Measurements from ENCODE around the gene CBX6.

CBX6 gene

DNA sequence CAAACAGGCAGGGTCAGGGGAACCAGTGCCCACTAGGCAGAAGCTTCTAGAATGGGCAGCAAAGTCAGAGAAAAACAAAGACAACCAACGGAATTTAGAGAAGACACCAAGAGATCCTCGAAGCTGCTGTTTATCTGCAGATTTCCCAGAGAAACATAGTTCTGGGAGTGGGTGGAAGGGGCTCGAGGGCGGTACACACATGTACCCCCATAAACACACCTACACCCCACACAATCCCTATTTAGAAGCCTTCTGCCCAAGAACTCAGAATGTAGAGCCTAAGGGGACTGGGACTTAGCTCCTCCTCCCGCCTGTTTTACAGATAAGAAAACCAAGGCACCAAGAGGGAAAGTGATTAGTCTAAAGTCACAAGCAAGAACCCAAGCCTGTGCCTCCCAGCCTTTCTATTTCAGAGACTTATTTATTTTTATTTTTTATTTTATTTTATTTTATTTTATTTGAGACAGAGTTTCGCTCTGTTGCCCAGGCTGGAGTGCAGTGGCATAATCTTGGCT, 34.5 kb downstream of the CBX6 start:
- no peak for DNase-seq

DNA sequence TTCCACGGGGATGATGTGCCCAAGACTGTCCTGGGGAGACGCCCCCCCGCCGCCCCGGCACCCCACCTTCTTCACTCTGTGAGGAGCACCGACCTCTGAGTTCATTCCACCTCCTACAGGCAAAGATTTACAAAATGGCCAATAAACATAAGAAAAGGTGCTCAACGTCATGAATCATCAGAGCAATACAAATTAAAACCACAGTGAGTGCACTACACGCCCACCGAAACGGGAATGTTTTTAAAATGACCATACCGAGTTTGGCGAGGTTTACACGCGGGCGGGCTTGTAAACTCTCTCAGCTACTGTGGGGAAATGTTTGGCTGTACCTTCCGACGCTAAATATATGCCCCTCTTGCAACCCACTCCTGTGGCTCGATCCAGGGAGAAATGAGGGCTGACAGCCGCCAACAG, 36.1 kb downstream of the CBX6 start:
- DNase-seq, result no peak

GRCh38 chr22:38834991-38835390, 37.0 kb downstream of the CBX6 start:
- DNase-seq, result no peak

- DNase-seq, result no peak
Measured at GRCh38 chr22:38834215-38834953, 37.6 kb downstream of the CBX6 start.

GRCh38 chr22:38833061-38833460, 39.0 kb downstream of the CBX6 start:
- no peak for DNase-seq

- peak; percentile 92 for DNase-seq
Measured at GRCh38 chr22:38832005-38832978, 39.7 kb downstream of the CBX6 start.

GRCh38 chr22:38831166-38831945, 40.7 kb downstream of the CBX6 start:
- DNase-seq, result peak; percentile 18

DNA sequence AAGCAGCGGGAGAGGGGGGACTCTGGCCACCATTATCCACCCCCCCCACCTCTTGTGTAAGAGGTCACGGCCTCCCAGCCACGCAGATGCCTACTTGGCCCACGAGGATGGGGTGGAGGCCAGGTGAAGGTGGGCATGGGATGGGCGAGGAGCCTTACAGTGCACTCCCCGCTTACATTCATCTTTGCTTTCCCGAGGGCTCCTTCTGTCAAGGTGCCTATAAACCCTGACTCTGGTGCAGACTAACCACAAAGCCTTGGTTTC, 41.2 kb downstream of the CBX6 start:
- no peak for DNase-seq

DNA sequence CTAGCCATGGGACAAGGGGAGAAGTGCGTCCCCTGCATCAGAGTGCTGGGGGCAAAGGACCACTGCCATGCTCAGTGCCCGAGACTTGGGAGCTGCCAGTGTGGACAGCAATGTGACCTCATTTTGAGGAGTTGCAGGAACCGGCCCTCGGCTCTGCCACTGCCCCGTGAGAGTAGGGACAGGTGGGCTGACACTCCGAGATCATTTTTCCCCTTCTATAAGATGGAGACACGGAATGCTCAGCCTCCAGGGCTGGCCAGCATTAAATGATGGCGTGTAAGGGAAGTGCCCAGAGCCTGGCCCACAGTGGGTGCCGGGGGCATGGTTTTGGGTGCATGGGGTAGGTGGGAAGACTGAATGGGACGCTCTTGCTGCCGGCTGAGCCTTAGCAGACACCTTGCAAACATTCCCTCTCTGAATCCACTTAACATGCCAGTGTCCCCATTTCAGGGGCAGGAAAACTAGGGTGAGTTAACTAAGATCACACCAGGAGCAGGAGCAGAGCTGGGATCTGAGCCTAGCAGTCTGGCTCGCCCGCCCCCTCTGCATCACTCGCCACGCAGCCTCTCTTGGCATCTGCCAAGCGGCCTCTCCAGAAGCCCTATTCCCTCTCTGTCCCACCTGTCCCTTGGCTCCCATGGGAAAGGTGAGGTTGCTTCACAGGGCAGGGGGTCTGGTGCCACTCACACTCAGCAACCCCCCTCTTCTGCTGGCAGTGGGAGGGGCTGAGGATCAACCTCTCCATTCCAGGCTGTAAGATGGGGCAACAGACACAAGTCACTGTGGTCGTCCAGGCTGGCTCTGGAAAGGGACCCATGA, 41.8 kb downstream of the CBX6 start:
- peak; percentile 84 for DNase-seq

DNA sequence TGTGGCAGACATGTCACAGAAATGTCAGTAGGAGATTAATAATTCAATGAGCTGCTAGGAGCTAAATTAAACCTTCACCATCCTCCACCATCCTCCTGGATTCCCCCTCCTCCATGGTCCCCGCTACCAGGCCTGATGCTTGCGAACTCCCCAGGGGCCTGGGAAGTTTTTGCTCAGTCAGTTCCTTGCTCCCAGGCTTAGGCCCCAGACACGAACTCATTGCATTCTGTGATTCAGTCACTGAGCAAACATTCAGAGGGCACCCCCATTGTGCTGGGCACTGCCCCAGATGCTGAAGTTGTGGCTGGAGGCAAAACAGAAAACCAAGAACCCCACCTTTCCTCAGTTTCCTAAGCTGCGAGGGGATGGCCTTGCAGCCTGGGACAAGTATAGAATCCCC, 42.5 kb downstream of the CBX6 start:
- no peak for DNase-seq

DNA sequence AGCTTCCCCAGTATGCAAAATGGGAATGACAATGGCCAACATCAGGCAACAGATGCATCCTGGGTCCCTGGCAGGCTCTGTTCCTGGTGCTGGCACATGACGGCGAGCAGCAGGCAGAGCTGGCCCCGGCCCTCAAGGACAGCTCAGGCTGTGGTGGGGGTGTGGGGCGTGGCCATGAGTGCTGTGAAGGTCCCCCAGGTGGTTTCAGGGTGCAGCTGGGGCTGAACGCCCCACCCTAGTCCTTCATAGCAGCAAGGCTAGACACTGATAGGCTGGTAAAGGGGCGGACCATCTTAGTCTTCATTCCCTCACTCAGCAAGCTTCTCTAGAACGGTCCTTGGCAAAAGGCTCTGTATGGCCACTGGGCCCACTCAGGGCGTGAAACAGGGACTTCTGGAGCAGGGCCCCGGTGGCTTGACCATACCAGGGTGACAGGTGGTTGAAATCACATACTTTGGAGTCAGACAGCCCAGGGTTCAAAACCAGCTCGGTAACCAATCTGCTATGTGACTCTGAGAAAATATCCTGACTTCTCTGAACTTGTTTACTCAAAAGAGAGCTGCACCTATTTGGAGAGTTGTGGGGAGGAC, 43.3 kb downstream of the CBX6 start:
- no peak for DNase-seq

GRCh38 chr22:38828191-38828590, 43.8 kb downstream of the CBX6 start:
- DNase-seq, result no peak

- DNase-seq, result no peak
Measured at GRCh38 chr22:38827510-38827909, 44.5 kb downstream of the CBX6 start.

- no peak for DNase-seq
Measured at GRCh38 chr22:38826801-38827200, 45.2 kb downstream of the CBX6 start.

- DNase-seq, result no peak
Measured at GRCh38 chr22:38826386-38826785, 45.6 kb downstream of the CBX6 start.

DNA sequence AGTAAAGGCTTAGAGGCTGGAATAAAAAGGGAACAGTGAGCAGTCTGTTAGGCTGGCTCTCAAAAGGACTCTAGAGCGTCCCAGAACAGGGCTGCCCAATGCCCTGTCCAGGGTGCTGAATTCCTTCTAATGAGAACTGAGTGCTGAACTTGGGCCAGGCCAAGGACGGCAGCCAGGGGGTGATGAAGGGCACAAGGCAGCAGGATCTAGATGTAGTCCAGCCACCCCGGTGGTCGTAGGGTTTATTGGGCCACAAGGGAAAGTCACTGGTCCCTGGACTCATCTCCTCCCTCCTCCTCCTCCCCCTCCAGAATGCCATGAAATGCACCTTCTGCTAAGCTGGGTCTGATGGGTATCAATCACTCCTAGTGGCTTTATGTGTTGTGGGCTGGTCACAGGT, 47.4 kb downstream of the CBX6 start:
- DNase-seq, result no peak

- no peak for DNase-seq
Measured at GRCh38 chr22:38823637-38824036, 48.4 kb downstream of the CBX6 start.

DNA sequence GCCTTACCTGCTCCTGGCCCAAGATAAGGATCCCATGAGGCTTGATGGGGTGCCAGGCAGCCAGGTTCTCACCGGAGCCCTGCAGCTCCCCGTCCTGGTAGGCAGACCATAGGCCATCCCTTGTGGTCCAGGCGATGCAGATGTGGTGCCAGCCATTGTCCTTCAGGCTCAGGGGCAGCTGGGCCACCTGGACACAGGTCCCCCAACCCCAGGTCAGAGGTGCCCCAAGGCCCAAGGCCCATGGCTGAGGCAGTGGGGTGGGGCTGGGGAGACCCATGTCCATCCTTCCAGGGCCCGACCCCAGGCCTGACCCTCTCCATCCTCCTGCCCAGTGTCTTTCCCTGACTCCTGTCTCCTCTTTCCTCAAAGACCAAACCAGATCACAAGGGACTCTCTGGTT, 48.9 kb downstream of the CBX6 start:
- DNase-seq, result no peak

DNA sequence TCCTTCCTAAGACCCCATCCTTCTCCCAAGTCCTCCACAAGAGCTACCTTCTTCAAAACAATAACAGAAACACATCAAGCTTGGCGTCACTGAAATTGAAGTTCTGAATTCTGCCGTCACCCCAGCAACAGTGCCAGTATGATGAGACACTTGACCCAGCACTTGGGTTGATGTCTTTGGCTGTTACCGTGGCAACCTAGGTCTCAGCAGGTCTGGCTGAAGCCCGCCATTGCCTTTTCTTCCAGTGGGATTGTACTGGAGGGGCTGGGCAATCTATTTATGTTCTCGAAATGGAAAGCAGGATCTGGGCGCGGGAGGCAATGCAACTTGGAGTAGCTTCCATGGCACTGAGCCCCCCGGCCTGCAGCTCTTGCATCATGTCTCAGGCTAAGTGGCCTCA, 52.0 kb downstream of the CBX6 start:
- no peak for DNase-seq

DNA sequence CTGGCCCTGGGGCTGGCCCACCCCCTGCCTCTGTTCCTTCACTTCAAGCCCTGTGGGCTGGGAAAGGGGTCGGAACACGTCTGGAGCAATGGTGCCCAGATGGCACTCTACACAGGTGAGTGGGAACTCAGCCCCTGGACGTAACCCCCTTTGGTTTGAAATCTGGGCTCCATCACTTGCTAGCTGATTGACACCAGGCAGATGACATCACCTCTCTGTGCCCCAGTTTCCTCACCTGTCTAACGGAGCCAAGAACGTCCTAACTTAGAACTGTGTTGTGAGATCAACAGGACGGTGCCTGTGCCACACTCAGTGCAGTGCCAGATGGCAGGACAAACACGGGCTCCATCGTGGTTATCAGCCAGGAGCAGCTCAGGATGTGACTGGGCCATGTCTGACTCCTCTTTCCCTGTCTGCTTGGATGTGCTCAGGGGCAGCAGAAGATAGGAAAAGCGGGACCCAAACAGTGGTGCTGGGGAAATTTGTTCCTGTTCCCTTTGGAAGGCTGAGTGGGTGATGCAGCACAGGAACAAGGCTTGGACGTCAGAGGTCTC, 52.6 kb downstream of the CBX6 start:
- DNase-seq, result no peak

GRCh38 chr22:38817196-38817595, 54.8 kb downstream of the CBX6 start:
- no peak for DNase-seq

GRCh38 chr22:38815842-38816241, 56.2 kb downstream of the CBX6 start:
- no peak for DNase-seq

All from NCI-H2171 treated with DMSO at 0.1 percent for 48 hours (cell line).